MM.1S (cell line): Measurements from ENCODE around the gene RBM17.

ENCODE experiments used
- CTCF ChIP-seq: fragments of 300-600 bp; sonication (generic); IDR thresholded peaks from 2 replicates; pipeline ENCODE4 v1.5.1; 2016; ENCODE audit warnings: antibody characterized with exemption, low read length, mixed read lengths
- EZH2 ChIP-seq: fragments of 300-600 bp; sonication (generic); optimal IDR thresholded peaks from 2 replicates; pipeline ENCODE3; 2017; ENCODE audit warnings: low read depth, mild to moderate bottlenecking, antibody characterized with exemption, low read length, mixed read lengths
- EZH2phosphoT487 ChIP-seq: fragments of 300-600 bp; sonication (generic); IDR thresholded peaks from 2 replicates; pipeline ENCODE4 v1.6.1; 2018; ENCODE audit warnings: antibody characterized with exemption, low read length

GRCh38 chr10:6074489-6075301 lies 14.1 kb upstream of the RBM17 start:
- TF ChIP-seq CTCF (no peak), EZH2 (no peak), EZH2phosphoT487 (no peak)
